CD4-positive, alpha-beta T cell treated with Interleukin-4 for 4 hours (primary cell): ENCODE data around the gene OR10J1.
"Not testable (repeated sequence)": the region's sequence is repeated elsewhere in the genome, so short reads cannot be mapped to it uniquely, and the experiment has no call there.

ENCODE experiments used
- DNase-seq: peaks from one replicate; pipeline ENCODE4 v3.0.0-alpha.2; 2020

Gene OR10J1

GRCh38 chr1:159439422-159439821 lies at the start of gene OR10J1:
OR10J1 (plus strand) TSS chr1:159439722; CDS start chr1:159439792, 70 bp downstream.
- DNase-seq = no peak

GRCh38 chr1:159406821-159407220 lies 32.7 kb upstream of the OR10J1 start:
- no peak for DNase-seq

GRCh38 chr1:159408862-159409400 lies 30.6 kb upstream of the OR10J1 start:
- DNase-seq = no peak

- no peak for DNase-seq
These were observed 17.7 kb upstream of the OR10J1 start for GRCh38 chr1:159421821-159422220.

- DNase-seq = no peak
These were observed 11.0 kb upstream of the OR10J1 start for GRCh38 chr1:159428536-159428935.

GRCh38 chr1:159429074-159429861 lies 10.3 kb upstream of the OR10J1 start:
- DNase-seq = no peak

GRCh38 chr1:159430985-159431384 lies 8.5 kb upstream of the OR10J1 start:
- DNase-seq = no peak

GRCh38 chr1:159431904-159432303 lies 7.6 kb upstream of the OR10J1 start, which contains the start of gene OR10J4:
OR10J4 (plus strand) TSS chr1:159432204.
- DNase-seq = no peak

GRCh38 chr1:159436469-159436868 lies 3.1 kb upstream of the OR10J1 start:
- no peak for DNase-seq

GRCh38 chr1:159441360-159441759 lies 1.8 kb downstream of the OR10J1 start:
- no peak for DNase-seq

GRCh38 chr1:159442428-159442827 lies 2.9 kb downstream of the OR10J1 start:
- no peak for DNase-seq

GRCh38 chr1:159443066-159443750 lies 3.7 kb downstream of the OR10J1 start:
- DNase-seq = no peak

- DNase-seq = no peak
These were observed 5.0 kb downstream of the OR10J1 start for GRCh38 chr1:159444511-159444910.

GRCh38 chr1:159448181-159448580 lies 8.7 kb downstream of the OR10J1 start:
- DNase-seq = no peak

- DNase-seq = not testable (repeated sequence)
These were observed 10.1 kb downstream of the OR10J1 start for GRCh38 chr1:159449605-159450004.

GRCh38 chr1:159459551-159459950 lies 20.0 kb downstream of the OR10J1 start:
- no peak for DNase-seq

GRCh38 chr1:159465191-159465603 lies 25.7 kb downstream of the OR10J1 start:
- DNase-seq = no peak

- DNase-seq = no peak
These were observed 28.8 kb downstream of the OR10J1 start for GRCh38 chr1:159468321-159468720.

GRCh38 chr1:159469921-159470533 lies 30.5 kb downstream of the OR10J1 start:
- DNase-seq = no peak

- DNase-seq = no peak
These were observed 33.8 kb downstream of the OR10J1 start for GRCh38 chr1:159473335-159473734.

GRCh38 chr1:159474926-159475325 lies 35.4 kb downstream of the OR10J1 start:
- DNase-seq = no peak

- DNase-seq = no peak
These were observed 44.0 kb downstream of the OR10J1 start for GRCh38 chr1:159483501-159483900.
